Activated naive CD8-positive, alpha-beta T cell treated with anti-CD3 and anti-CD28 coated beads, Interleukin-2, amount 10 ng/mL, durations not matched to agents 7 days and 5 days (primary cell): Measurements from ENCODE around the gene GART. TPM values are rescaled to one million over a fixed set of nuclear protein-coding genes. Genes with fewer than 3 reads are reported as not detected.
"Not testable (repeated sequence)": the region's sequence is repeated elsewhere in the genome, so short reads cannot be mapped to it uniquely, and the experiment has no call there.

ENCODE experiments used
- ATAC-seq: fragments of 150-1000 bp; cut with Tn5 transposase; one replicate; pipeline ENCODE4 v1.10.0; 2021; ENCODE audit warnings: low read depth, moderate library complexity
- POLR2A ChIA-PET: fragments of 350-600 bp; sonication (Branson Sonifier 250); formaldehyde crosslinking; loops from one replicate; lab custom pipeline; 2021; ENCODE audit warnings: antibody characterized with exemption; lab: Charles Lee
- DNase-seq: peaks from one replicate; pipeline ENCODE4 v3.0.0; 2021
- H3K27ac Mint-ChIP-seq: one replicate; pipeline ENCODE4 v1.8.0; 2022; ENCODE audit warnings: mild to moderate bottlenecking, mixed read lengths
- H3K27me3 Mint-ChIP-seq: one replicate; pipeline ENCODE4 v1.8.0; 2022; ENCODE audit warnings: mild to moderate bottlenecking, moderate library complexity, mixed read lengths
- H3K36me3 Mint-ChIP-seq: one replicate; pipeline ENCODE4 v1.8.0; 2021; ENCODE audit warnings: mild to moderate bottlenecking, mixed read lengths
- H3K4me1 Mint-ChIP-seq: one replicate; pipeline ENCODE4 v1.8.0; 2021; ENCODE audit warnings: mixed read lengths
- H3K4me3 Mint-ChIP-seq: one replicate; pipeline ENCODE4 v1.8.0; 2022; ENCODE audit warnings: mild to moderate bottlenecking, moderate library complexity, mixed read lengths
- H3K9me3 Mint-ChIP-seq: one replicate; pipeline ENCODE4 v1.8.0; 2021; ENCODE audit warnings: mixed read lengths
- total RNA-seq, 2 experiments: library from RNA; stranded (reverse); gene quantifications; one replicate each; pipeline ENCODE4 v1.2.3, GENCODE V29; 2021

Gene GART
- total RNA-seq, 2 experiments from 2014 or later, result 102 to 117 TPM

GRCh38 chr21:33522953-33523349, 19.0 kb downstream of the GART start:
- POLR2A ChIA-PET, result no interaction called here
- Mint-ChIP-seq H3K27me3 (no peaks in the 10 kb centered on the region), H3K9me3 (no peaks in the 10 kb centered on the region), H3K4me1 (peaks cover 2% of the 10 kb centered on the region), H3K4me3 (no peak overlapping the region), H3K36me3 (peaks cover 22% of the 10 kb centered on the region), H3K27ac (no peak overlapping the region)
- DNase-seq (no peak), ATAC-seq (no peak)

DNA sequence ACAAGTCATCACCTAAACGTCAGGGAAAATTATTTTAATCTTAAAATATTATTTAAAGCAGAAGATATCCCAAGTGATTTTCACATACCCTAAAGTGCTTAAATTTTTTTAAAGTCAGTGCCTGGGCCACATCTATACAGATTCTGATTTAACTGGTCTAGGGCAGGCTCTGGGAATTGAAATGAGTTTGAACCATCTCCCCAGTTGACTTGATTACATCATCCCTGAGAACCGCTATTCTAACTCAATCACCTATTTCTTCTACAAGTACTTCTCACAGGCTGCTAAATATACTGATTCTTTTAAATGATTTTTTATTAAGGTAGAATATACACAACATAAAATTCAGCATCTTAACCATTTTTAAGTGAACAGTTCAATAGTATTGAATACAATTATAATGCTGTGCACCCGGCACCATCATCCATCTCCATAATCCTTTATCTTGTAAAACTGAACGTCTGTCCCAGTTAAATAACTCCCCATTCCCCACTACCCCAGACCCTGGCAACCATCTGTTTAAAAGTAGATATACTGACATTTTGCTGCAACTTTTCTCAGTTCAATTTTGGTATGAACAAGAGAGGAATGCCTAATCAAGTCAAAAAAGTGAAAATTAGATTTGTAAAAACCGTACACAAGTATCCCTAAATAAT, 19.5 kb downstream of the GART start:
- Mint-ChIP-seq H3K27ac (no peak overlapping the region), H3K4me1 (peaks cover 2% of the 10 kb centered on the region), H3K36me3 (peaks cover 23% of the 10 kb centered on the region), H3K4me3 (no peak overlapping the region), H3K27me3 (no peaks in the 10 kb centered on the region), H3K9me3 (no peaks in the 10 kb centered on the region)
- ATAC-seq, result no peak
- no peak for DNase-seq
- POLR2A ChIA-PET, result no interaction called here

- Mint-ChIP-seq H3K36me3 (peaks cover 38% of the 10 kb centered on the region), H3K27me3 (no peaks in the 10 kb centered on the region), H3K4me1 (peaks cover 15% of the 10 kb centered on the region), H3K4me3 (no peak overlapping the region), H3K9me3 (no peaks in the 10 kb centered on the region), H3K27ac (peak overlapping the region; percentile 32)
- ATAC-seq, result no peak
- POLR2A ChIA-PET, result interaction anchor here (0.7 to 2.1 kb wide), 2 partner anchors 39 to 70 kb away, joined by 3 to 5 read pairs; partner anchors contain the start of genes DONSON and TMEM50B
- DNase-seq, result no peak
Measured at GRCh38 chr21:33518899-33519298, 23.0 kb downstream of the GART start.

DNA sequence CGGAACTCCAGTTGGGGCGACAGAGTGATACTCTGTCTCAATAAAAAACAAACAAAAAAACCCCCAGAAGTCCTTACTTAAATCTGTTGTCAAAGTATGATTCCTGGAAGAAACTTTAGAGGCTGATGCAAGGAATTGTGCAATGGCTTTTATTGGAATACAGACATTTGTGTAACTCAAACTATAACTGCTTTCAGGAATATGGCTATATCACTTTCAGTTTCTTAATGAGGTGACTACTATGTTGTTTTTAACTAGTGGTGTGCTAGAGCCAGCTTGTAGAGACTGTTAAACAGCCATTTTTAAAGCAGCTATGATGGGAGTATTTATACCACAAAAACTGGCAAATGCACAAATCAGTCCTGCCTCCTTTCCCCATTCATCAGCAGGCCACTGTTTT, 27.7 kb downstream of the GART start:
- peaks cover 48% of the 10 kb centered on the region for H3K36me3 Mint-ChIP-seq
- H3K27me3 Mint-ChIP-seq, result no peaks in the 10 kb centered on the region
- H3K9me3 Mint-ChIP-seq, result no peaks in the 10 kb centered on the region
- POLR2A ChIA-PET, result interaction anchor here (1.0 to 1.2 kb wide), 3 partner anchors 23 to 34 kb away, joined by 3 read pairs; partner anchors contain the start of genes DNAJC28 and TMEM50B
- ATAC-seq (peak; percentile 65), DNase-seq (no peak)
- H3K4me3 Mint-ChIP-seq, result no peak overlapping the region
- peaks cover 16% of the 10 kb centered on the region for H3K4me1 Mint-ChIP-seq
- H3K27ac Mint-ChIP-seq, result peak overlapping the region; percentile 77

DNA sequence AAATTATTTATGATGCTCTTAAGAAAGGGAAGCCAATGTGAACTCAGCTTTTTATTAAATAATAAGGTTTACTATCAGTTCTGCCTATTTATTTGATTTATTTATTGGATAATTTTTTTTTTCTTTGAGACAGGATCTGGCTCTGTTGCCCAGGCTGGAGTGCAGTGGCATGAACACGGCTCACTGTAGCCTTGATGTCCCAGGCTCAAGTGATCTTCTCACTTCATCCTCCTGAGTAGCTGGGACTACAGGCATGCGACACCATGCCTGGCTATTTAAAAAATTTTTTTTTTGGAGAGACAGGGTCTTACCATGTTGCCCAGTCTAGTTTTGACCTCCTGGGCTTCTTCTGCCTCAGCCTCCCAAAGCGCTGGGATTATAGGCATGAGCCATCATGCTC, 29.4 kb downstream of the GART start:
- POLR2A ChIA-PET, result interaction anchor here (0.7 kb wide), 1 partner anchor 32 kb away, joined by 3 read pairs; no protein-coding TSS in a partner anchor
- Mint-ChIP-seq H3K27ac (no peak overlapping the region), H3K27me3 (no peaks in the 10 kb centered on the region), H3K4me1 (peaks cover 14% of the 10 kb centered on the region), H3K36me3 (peaks cover 46% of the 10 kb centered on the region), H3K4me3 (no peak overlapping the region), H3K9me3 (no peaks in the 10 kb centered on the region)
- no peak for DNase-seq
- no peak for ATAC-seq

GRCh38 chr21:33511639-33512038, 30.3 kb downstream of the GART start:
- H3K9me3 Mint-ChIP-seq, result no peaks in the 10 kb centered on the region
- POLR2A ChIA-PET, result no interaction called here
- H3K4me1 Mint-ChIP-seq, result peaks cover 14% of the 10 kb centered on the region
- ATAC-seq (no peak), DNase-seq (no peak)
- H3K4me3 Mint-ChIP-seq, result no peak overlapping the region
- no peaks in the 10 kb centered on the region for H3K27me3 Mint-ChIP-seq
- no peak overlapping the region for H3K27ac Mint-ChIP-seq
- H3K36me3 Mint-ChIP-seq, result peaks cover 46% of the 10 kb centered on the region

DNA sequence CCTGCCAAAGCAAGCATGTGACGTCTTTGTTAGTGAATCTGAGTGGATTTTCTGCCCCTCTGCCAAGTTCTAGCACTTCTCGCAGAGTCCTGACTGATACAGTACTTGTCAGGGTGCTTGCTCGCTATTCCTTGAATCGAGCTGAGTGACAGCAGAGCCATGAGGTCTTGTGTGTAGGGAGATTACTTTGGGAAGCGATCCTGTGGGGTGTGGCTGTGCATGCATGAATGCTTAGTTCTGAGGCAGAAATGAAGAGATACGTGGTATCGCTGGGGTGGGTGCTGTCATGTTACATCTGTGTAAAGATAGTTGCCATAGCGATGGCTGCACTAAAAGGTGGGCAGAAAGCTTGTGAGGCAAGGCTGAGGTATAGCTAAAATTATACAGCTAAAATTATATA, 31.1 kb downstream of the GART start:
- DNase-seq, result no peak

DNA sequence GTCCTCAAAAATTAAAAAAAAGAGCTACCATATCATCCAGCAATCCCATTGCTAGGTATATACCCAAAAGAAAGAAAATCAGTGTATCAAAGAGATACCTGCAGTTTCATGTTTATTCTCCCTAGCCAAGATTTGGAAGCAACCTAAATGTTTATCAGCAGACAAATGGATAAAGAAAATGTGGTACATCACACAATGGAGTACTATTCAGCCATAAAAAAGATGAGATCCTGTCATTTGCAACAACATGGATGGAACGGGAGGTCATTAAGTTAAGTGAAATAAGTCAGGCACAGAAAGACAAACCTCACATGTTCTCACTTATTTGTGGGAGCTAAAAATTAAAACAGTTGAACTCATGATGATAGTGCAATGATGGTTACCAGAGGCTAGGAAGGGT, 34.9 kb downstream of the GART start:
- H3K9me3 Mint-ChIP-seq, H3K27ac Mint-ChIP-seq, ATAC-seq, H3K4me1 Mint-ChIP-seq, H3K4me3 Mint-ChIP-seq, POLR2A ChIA-PET, H3K27me3 Mint-ChIP-seq, DNase-seq: not testable (repeated sequence)
- peaks cover 46% of the 10 kb centered on the region for H3K36me3 Mint-ChIP-seq

More for the DNA sequence above, 31.1 kb downstream of the GART start:
- Mint-ChIP-seq H3K27ac (no peak overlapping the region), H3K36me3 (peaks cover 41% of the 10 kb centered on the region), H3K9me3 (no peaks in the 10 kb centered on the region), H3K4me1 (peaks cover 14% of the 10 kb centered on the region), H3K4me3 (no peak overlapping the region), H3K27me3 (no peaks in the 10 kb centered on the region)
- no peak for ATAC-seq
- POLR2A ChIA-PET, result no interaction called here

DNA sequence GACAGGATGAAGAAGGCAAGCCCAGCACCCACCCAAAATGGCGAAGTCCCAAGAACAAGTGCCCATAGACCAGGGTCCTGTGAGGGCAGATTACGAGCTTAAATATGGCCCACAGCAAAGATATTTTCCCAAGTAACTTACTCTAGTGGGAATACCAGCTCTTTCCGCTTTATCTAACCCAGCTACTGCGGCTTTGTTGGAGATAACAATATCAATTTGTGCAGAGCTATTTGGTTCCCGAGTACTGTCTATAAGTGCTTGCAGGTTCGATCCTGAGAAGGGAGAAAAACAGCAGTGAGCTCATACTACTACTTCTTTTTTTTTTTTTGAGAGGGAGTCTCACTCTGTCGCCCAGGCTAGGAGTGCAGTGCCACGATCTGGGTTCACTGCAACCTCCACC, 36.1 kb downstream of the GART start:
- Mint-ChIP-seq H3K36me3 (peaks cover 39% of the 10 kb centered on the region), H3K4me3 (no peak overlapping the region), H3K27ac (no peak overlapping the region), H3K4me1 (no peaks in the 10 kb centered on the region), H3K27me3 (no peaks in the 10 kb centered on the region), H3K9me3 (no peaks in the 10 kb centered on the region)
- DNase-seq (no peak), ATAC-seq (no peak)
- POLR2A ChIA-PET, result no interaction called here

- ATAC-seq, result no peak
- Mint-ChIP-seq H3K27ac (no peak overlapping the region), H3K9me3 (no peaks in the 10 kb centered on the region), H3K27me3 (no peaks in the 10 kb centered on the region), H3K36me3 (no peaks in the 10 kb centered on the region), H3K4me3 (no peak overlapping the region), H3K4me1 (peaks cover 6% of the 10 kb centered on the region)
- POLR2A ChIA-PET, result no interaction called here
- DNase-seq, result no peak
Measured at GRCh38 chr21:33496345-33496744, 45.6 kb downstream of the GART start.

- no peak for ATAC-seq
- no peaks in the 10 kb centered on the region for H3K9me3 Mint-ChIP-seq
- POLR2A ChIA-PET, result no interaction called here
Measured at GRCh38 chr21:33495743-33496142, 46.2 kb downstream of the GART start.

DNA sequence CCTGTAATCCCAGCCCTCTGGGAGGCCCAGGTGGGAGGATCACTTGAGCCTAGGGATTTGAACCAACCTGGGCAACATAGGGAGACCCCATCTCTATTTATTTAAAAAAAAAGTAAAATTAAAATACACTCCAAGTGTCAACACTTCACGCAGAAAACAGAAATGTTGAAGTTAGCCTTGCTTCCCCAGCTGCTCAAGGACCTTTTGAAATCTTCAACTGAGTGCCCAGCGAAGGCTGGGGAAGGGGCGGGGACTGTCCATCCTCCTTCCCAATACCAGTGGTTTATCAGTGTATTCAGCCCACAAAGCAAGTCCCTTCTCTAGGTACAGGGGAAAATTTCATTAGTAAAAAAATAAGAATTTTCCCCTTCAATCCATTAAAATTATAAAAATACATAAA, 48.2 kb downstream of the GART start:
- POLR2A ChIA-PET, result interaction anchor here (0.7 kb wide), 1 partner anchor 144 kb away, joined by 3 read pairs; no protein-coding TSS in a partner anchor
- no peak for ATAC-seq
- Mint-ChIP-seq H3K4me3 (no peak overlapping the region), H3K4me1 (peaks cover 8% of the 10 kb centered on the region), H3K36me3 (no peaks in the 10 kb centered on the region), H3K27ac (no peak overlapping the region), H3K27me3 (peaks cover 2% of the 10 kb centered on the region), H3K9me3 (no peaks in the 10 kb centered on the region)
- DNase-seq, result no peak

More at GRCh38 chr21:33495743-33496142, 46.2 kb downstream of the GART start:
- H3K27me3 Mint-ChIP-seq, result no peaks in the 10 kb centered on the region
- H3K36me3 Mint-ChIP-seq, result no peaks in the 10 kb centered on the region
- no peak overlapping the region for H3K27ac Mint-ChIP-seq
- H3K4me3 Mint-ChIP-seq, result no peak overlapping the region
- H3K4me1 Mint-ChIP-seq, result peaks cover 8% of the 10 kb centered on the region
- no peak for DNase-seq

- H3K27ac Mint-ChIP-seq, result no peak overlapping the region
- POLR2A ChIA-PET, result interaction anchor here (1.5 kb wide), 1 partner anchor 51 kb away, joined by 3 read pairs; no protein-coding TSS in a partner anchor
- H3K4me3 Mint-ChIP-seq, result peak overlapping the region; percentile 42
- no peaks in the 10 kb centered on the region for H3K9me3 Mint-ChIP-seq
- H3K4me1 Mint-ChIP-seq, result peaks cover 8% of the 10 kb centered on the region
- peaks cover 4% of the 10 kb centered on the region for H3K27me3 Mint-ChIP-seq
- no peaks in the 10 kb centered on the region for H3K36me3 Mint-ChIP-seq
- ATAC-seq (no peak), DNase-seq (no peak)
Measured at GRCh38 chr21:33492571-33492970, 49.3 kb downstream of the GART start.
